Measurements from ENCODE around the gene FAM170B.

Gene FAM170B

DNA sequence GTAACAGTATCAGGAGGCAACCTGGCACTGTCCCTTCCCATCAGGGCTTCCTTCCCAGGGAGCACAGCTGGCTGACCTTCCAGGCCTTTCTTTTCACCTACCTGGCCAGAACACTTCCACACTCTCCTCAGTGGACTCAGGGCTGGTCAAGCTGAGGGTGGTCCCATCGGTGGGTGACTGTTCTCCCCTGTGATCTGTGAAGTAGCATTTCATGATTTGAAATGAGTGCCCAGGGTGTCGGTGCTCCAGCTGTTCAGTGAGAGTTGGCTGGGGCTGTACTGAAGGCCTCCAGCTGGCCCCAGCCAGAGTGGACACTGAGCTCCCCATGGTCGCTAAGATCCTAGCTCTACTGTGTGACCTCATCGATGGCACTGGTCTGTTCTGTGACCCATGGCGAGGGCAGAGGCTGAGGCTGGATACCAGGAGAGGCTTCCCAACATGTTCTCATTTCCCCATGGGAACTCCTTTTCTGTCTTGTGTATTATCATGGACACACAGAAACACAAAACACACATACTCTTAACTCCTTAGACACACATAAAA, at the start of gene FAM170B:
Gene FAM170B (minus strand): TSS at position 316 of the 543 bp plus-strand sequence. CDS start 103 bp downstream, at position 213.
- DNase-seq, result no peak

DNA sequence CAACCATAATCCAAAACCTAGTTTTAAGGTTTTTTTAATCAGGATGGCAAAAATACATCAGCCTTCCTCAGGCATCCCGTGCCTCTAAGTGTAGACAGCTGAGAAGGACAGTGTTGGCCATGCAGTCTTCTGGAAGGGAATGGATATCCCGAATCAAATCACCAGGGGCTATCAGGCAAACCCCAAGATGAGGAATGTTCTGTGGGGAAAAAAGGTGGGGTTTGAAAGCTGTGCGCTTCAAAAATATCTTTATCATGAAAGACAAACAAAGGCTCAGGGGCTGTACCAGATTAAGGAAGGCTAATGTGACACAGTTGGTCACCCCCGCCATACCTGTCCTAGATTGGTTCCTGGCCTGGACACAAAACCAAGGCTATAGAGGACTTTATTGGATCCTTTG, 49.0 kb upstream of the FAM170B start:
- no peak for DNase-seq

DNA sequence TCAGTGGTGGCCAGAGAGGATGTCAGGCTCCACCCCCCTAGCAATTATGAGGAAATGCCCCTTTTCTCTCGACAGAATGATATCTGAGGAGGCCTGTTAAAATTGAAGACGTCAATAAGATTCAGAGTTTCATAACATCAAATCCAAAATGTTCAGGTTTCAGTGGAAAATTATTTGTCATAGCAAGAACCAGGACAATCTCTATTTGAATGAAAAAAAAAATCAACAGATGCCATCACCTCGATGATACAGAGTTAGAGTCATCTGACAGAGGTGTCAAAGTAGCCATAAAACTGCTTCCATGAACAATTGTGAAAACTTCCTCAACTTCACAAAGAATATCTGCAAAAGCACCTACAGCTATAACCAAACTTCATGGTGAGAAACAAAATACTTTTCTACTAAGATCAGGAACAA, 46.6 kb upstream of the FAM170B start:
- no peak for DNase-seq

DNA sequence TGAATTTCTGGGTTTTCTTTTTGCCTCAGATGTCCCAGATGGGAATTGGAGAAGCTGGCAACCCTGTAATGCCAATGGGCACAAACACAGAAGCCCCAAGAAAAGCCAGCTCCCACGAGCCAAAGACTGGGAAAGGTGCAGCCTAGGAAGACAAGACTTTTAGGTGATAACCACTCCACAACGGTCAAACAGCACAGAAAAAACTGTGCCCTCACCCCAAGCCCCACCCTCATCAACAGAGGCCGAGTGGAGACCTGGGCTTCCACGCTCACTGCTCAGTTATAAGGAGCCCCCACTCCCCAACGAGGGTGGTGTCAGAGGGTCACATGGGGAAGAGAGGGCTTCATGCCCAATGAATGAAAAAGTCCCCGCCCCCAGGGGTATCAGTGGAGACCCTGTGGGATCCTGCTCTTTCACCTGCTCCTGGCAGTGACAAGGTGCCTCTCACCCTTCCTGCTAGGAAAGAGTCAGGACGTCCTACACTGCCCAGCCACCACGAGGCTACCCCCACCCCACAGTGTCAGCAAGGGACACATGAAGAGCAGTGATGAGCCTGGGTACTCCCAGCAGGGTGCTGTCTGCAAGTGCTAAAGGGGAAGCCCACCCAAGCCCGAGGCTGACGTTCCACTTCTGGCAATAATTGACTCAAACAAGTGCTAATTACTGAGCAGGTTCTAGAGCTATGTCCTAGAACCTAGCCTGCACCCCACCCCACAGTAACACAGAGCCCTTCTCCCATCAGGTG, 46.0 kb upstream of the FAM170B start:
- no peak for DNase-seq

DNA sequence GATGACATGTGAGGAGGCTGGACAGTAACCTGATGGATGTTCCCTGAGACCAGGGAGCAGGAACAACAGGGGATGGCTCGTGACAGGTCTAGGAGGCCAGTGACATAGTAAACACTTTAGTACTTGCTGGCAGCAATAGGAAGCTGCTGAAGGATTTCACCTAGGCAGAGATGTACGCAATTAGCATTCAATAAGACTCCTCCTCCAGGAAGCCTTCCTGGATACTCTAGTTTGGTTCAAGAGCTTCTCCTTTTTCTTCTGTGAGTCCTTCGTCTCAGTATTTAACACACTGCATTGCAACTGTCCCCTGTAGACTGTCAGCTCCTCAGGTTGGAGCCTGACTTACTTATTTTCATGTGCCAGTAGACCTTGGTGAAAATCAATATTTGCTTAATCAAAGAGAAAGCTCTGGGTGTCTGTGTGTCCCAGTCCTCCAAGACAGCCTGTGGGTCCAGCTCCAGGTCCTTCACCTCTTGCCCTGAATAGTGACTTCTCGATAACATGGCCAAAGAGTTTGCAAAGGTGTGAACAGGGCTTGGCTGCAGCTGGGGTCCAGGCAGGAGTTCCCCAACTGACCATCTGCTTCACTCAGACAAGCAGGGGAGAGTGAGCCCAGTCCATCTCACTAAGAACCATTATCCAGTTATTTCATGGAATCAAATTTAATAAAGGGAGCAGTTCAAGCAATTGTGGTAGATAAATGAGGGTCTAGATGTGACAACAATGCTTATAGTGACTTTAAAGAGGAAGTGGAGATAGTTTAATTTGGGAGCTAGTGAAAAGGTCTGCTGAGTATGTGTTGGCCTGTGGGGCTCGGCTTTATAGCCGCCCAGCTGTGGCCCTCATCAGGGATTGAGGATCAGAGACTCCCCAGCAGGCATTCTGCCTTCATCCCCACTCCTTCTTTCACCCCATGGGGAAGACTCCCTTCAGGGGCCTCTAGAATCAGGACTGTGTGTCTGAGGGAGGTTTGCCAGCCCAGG, 45.0 kb upstream of the FAM170B start:
- DNase-seq, result no peak

DNA sequence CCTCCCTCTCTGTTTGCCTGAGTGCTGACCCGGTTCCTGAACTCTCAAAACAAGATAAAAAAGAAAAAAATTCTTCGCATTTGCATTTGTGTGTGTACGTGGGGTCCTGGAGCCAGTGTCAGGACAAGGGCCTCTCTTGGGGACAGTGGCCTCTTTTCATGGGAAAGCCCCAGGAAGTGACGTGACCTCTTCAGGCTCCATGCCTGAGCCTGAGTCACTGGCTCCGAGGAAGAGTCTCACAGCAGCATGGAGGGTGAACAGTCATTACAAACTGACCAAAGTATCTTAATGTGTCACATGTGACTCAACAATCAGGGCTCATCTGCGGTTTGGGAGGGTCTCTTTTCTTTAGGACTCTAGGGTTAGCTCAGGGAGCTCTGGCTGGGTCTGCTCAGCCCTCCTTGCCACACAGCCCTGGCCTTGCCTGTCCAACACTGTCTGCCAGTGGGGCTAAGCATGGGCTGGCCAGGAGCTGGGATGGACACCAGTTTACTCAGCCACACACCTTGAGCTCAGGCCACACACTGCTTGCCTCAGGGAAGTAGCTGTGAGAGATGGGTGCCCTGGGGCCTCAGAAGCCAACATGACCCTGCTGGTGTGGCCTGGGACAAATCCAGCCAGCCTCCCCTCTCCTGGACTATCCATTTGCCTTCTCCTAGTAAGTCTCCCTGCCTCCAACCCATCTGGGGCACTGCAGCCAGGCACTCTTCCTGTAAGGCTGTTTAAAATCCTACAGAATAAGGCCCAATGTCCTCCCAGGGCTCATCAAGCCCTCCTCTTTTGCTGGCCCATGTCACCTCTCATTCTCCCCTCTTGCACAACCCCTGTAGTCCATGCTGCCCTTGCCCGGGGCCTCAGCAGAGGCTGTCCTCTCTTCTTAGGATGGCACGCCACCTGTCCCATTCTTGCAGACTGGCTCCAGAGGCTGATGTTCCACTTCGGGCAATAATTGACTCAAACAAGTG, 43.9 kb upstream of the FAM170B start:
- no peak for DNase-seq

DNA sequence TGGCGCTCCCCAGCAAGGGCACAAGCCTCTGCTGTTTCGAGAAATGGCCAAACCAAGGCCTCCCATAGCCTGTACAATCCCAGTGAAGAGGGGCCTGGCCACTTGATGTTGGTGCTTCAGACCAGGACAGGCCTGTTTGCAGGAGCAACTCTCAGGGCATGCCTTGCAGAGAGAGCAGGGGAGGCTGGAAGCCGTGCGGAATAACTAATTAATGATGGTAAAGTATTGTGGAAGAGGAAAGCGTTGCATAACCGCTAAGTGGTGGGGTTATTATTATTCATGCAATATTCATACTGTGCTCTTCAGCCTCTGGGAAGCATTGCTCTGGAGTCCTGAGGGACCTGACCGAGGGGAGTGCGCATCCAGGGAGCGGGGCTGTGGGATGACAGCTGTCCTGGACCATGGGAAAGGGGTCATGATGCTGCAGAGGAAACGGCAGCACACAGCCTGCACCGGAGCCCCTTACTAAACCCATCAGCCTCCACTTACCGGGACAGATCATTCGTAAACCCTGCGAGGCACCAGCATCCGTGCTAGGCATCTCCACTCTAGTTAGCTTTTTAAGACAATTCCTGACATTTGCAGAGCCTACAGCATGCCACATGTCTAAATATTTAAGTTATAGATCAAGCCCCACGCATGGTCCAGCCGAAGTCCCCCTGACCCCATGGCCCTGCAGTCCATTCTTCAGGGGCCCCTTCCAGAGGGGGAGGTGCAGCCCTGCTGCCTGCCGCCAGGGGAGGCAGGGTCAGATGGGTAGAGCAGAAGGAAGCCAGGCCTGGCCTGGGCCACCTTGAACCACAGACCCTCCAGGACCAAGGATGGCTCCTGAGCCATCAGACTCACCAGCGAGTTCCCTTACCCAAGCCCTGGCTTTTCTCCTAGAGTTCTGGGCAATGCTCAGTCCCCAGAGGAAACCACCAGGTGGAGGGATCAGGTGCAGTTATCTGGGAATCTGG, 42.8 kb upstream of the FAM170B start:
- no peak for DNase-seq

DNA sequence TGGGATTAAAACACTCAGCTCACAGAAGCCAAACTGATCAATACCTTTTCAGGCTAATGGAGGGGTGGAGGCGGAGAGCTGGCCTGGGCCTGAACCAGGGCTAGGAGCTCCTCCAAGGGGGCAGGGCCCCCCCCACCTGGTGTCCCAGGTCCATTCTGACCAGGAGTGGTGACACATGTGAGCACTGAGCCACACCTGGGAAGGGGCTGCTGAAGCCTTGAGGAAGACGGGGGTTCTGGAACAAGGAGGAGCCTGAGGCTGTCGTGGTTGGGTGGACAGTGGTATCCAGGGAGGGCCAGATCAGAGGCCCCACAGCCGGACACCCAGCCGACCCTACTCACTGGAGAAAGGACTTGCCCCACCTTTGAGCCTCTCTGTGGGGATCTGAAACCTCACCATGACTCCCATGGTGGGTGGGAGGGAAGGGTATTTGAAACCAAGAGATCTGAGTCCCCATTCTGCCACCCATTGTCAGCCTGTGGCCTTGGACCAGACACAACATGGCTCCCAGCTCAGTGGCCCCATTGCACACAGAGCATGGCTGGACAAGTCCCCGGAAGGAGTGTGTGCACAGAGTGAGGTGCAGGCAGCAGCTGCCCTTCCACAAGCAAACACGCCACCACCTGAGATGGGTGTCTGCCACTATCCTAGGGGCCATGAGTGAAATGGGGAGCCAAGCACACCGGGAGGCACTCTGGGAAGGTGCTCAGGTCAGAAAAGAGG, 41.9 kb upstream of the FAM170B start:
- DNase-seq, result no peak

DNA sequence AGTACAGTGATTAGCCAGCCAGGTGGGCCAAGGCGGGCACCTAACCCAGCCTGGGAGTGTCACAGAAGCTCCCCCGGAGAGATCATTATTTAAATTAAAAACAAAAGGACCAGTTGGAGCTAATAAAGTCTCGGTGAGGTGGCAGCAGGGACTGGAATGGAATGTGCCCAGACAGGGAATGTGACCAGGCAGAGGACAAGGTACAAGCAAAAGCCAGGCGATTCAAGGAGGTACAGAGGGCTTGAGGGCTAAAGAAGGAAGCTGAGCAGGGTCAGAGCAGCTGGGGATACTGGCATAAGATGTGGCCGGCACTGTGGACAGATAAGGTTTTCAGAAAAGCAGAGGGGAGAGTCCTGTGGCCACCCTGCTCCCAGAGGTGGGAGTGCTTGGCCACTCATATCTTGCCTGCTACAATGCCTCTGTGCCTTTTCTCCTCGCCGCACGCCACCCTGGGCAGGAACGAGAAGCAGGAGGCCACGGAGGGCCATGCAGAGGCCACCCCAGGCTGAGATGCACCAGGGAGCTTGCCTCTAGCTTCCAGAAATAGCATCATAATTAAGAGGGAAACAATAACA, 41.2 kb upstream of the FAM170B start:
- DNase-seq, result no peak

DNA sequence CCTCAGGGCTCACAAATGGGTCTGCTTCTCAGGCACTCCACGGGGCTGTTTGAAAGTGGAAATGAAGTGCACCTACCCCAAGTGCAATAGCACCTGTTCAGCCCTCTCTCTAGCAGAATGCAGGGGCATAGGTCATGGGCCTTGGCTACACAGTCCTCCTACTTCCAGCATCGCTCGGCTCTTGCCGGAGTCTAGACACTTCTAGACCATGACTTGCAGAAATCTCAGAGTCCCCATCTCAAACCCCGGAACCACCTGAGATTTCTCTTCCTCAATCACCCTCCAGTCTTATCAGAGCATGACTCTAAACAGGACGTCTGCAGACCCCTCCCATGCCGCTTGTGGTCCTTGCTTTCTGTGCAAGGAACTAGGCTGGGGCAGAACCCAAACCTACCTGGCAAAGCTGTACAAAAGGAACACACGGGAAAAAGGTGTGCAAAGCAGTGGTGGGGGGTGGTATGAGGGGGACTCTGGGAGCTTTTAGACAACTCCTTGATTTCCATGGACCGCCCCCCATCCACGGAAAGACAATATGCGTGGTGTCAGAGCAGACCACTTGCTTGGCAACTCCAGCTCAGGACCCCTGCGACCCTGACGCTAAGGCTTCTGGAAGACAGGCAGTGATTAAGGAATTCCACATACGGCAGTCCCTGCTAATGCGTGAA, 40.6 kb upstream of the FAM170B start:
- no peak for DNase-seq

DNA sequence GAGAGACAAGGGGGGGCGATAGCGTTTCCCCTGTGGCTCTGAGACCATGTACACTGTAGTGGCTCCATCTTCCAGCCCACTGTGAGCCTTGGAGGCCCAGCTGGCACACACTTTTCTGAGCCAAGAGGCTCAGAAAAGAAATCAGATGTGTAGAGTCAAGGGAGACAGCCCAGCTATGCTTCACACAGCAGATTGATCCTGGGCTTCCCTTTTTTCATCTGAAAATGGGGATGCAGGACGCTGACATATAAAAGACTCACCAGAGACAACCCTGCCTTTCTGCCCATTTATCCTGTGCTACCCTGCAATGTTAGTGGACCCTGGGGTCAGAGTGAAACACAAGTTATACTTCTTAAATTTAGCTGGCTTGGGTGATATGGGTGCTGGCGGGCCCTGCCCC, 40.0 kb upstream of the FAM170B start:
- no peak for DNase-seq

DNA sequence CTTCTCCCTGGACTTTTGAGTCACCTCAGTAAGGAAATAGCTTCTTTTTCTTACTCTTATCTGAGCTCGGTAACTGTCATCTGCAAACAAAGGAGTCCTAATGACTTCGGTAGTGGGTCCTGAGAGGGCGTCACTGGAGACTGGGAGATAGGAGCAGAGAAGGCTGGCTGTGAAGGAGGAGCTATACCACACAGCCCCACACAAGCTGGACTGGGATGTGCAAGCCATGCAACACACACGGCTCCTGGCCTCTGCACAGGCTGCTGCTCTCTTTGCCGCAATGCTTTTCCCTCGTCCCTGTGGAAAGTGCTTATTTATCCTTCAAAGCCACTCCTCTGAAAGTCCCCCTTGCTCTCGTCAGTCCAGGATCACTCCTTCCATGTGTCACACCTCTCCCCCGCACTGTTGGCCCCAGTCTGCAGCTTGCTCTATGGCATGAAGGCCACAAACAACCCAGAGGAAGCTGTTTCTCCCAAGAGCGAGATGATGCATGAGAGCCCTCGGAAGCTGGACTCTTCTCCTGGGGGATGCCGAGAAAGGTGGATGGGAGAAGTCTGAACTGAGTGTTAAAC, 39.5 kb upstream of the FAM170B start:
- DNase-seq, result no peak

DNA sequence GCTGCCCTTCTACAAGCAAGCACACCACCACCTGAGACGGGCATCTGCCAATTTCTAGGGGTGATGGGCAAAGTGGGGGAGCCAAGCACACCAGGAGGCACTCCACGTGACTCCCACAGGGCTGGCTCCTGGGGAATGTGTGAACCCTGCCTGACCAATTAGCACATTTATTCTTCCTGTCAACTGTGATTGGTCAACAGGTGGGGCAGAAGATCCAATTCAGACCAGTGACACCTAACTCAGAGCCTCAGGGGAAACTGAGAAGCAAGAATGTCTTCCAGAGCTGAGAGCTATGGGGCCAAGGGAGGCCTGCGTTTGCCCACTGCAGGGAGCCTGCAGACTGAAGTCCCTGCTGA, 38.9 kb upstream of the FAM170B start:
- DNase-seq, result no peak

DNA sequence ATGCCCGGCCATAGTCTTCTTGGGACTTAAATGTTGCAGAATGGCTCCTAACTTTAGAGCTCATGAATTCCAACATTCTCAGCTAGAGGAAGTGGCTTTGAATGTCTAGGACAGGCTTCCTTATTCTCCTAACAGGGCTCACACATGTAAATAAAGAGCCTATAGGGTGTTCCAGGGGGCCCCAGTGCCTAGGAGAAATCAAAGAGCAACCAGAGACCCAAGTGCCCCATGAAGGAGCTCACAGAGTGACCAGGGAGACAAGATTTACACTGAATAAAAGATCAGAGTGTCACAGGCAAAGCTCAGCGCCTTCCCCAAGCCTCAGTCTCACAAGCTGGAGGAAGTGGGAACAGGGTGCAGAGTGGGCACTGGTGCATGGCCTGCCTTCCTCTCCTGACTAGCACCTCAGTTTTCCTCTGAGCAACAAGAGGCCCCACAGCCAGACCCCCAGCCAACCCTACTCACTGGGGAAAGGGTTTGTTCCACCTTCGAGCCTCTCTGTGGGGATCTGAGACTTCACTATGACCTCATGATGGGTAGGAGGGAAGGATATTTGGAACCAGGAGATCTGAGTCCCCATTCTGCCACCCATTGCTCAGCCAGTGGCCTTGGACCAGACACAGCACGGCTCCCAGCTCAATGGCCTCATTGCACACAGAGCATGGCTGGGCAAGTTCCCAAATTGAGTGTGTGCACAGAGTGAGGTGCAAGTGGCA, 38.4 kb upstream of the FAM170B start:
- no peak for DNase-seq

DNA sequence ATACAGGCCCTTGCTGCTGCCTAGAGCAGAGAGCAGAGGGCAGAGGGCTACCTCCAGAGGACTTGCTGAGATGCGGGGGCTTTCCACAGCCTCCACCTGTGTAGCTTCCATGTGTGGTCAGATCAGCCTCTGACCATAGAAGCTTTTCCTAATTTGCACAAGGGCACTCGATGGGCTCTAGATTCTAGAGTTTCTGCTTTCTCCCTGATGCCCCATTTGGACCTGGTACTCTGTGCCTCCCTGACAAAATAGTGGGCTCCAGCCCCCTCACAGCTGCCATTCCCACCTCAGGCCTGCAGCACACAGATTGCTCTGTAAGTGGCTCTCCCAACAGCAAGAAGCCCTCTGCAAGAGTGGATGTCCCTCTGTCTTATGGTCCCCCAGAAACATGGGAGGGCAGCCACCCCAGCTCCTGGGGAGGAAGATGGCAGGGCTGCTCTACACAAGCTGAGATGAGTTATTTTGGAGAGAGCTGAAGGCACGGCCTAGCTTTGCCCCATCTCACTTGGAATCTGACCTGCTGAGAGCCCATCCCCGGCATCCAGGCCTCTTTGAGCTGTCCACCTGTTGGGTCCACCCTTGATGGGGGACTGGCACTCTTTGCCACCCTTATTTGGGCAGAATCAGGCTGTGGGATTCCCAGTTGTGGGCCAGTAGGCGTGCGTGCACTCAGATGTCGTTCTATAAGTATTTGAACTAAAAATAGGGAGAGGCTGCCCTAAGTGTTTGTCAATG, 37.7 kb upstream of the FAM170B start:
- DNase-seq, result no peak

DNA sequence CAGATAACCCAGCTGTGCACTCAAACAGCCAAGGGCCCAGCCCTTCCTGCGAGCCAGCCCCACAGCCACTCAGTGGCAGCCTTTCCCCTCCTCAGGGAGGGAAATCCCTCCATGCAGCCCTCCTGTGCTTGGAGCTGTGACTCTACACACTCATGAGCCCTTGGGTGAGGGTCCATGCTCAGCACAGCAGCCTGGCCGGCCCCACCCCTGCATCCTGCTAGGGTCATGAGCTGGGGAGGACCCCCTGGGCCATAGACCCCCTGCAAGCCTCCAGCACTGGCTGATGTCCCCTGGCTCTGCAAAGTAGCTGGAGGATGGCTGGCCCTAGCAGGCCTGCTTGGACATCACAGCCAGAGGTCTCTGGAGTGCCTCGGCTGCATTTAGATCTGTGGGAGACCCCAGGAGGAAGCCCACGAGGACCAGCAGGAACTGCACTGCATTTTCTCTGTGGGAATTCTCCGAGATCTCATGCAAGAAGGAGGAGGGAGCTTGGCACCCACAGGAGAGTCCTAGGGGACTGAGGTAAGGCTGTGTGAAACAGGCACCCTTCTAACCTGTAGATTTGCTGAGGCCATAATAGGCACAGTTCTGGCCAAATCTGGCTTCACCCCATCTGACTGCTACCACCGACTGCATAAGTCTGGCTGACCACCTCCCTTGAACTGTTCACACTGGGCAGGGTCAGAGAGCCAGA, 37.0 kb upstream of the FAM170B start:
- DNase-seq, result no peak

DNA sequence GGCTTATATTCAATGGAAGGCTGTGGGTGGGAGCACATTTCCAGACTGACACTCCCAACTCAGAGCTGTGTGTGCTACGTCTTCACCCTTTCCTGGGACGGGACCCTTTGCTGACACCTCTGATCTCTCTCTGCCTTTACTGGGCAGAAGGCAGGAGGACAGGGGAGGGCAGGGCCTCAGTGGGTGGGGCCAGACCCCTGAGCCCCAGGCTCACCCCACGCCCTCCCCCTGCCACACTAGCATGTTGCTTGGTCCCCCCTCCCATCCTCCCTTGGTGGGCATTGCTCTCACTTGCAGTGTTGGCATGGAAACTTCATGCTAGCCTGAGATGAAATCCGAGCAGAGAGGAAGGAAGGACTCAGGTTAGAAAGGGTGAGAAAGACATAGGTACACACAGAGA, 36.0 kb upstream of the FAM170B start:
- no peak for DNase-seq
